GM03348 (cell line): ENCODE measurements around the gene ITLN1.

Experiments
- DNase-seq: peaks from one replicate; pipeline ENCODE4 v3.0.0; 2012; ENCODE audit warnings: low spot score

ITLN1 gene

GRCh38 chr1:160858097-160858496 lies 26.9 kb downstream of the ITLN1 start:
- no peak for DNase-seq

- no peak for DNase-seq
Observed at GRCh38 chr1:160855181-160855981, 29.6 kb downstream of the ITLN1 start.

- no peak for DNase-seq
Observed at GRCh38 chr1:160853754-160854153, 31.2 kb downstream of the ITLN1 start.

GRCh38 chr1:160853014-160853413 lies 32.0 kb downstream of the ITLN1 start:
- DNase-seq: no peak

GRCh38 chr1:160850993-160851392 lies 34.0 kb downstream of the ITLN1 start:
- DNase-seq: no peak

- DNase-seq: no peak
Observed at GRCh38 chr1:160850541-160850940, 34.4 kb downstream of the ITLN1 start.

- no peak for DNase-seq
Observed at GRCh38 chr1:160846281-160846680, 38.7 kb downstream of the ITLN1 start.

- DNase-seq: no peak
Observed at GRCh38 chr1:160844447-160845232, 40.3 kb downstream of the ITLN1 start.

- no peak for DNase-seq
Observed at GRCh38 chr1:160841079-160841478, 43.9 kb downstream of the ITLN1 start.

GRCh38 chr1:160839746-160840145 lies 45.2 kb downstream of the ITLN1 start:
- DNase-seq: no peak

- no peak for DNase-seq
Observed at GRCh38 chr1:160838888-160839287, 46.1 kb downstream of the ITLN1 start.

- no peak for DNase-seq
Observed at GRCh38 chr1:160837558-160838205, 47.3 kb downstream of the ITLN1 start.

- no peak for DNase-seq
Observed at GRCh38 chr1:160836981-160837557, 47.9 kb downstream of the ITLN1 start.

- DNase-seq: no peak
Observed at GRCh38 chr1:160836561-160836960, 48.4 kb downstream of the ITLN1 start.

GRCh38 chr1:160835751-160836150 lies 49.2 kb downstream of the ITLN1 start:
- DNase-seq: no peak

GRCh38 chr1:160834945-160835565 lies 49.9 kb downstream of the ITLN1 start:
- no peak for DNase-seq

GRCh38 chr1:160830321-160831153 lies 54.4 kb downstream of the ITLN1 start:
- DNase-seq: no peak

- no peak for DNase-seq
Observed at GRCh38 chr1:160829766-160830165, 55.2 kb downstream of the ITLN1 start.

- no peak for DNase-seq
Observed at GRCh38 chr1:160827418-160827817, 57.6 kb downstream of the ITLN1 start.

GRCh38 chr1:160826546-160826945 lies 58.4 kb downstream of the ITLN1 start:
- no peak for DNase-seq
